ENCODE data around the gene ALKBH7. TPM values are rescaled to one million over a fixed set of nuclear protein-coding genes. Genes with fewer than 3 reads are reported as not detected.

ALKBH7 gene
- total and polyA plus RNA-seq, 9 donors = 0.55 to 118 (median 80.8) TPM

GRCh38 chr19:6413721-6414643 lies 41.4 kb downstream of the ALKBH7 start:
- H3K4me3 ChIP-seq = no peak overlapping the region
- no peaks in the 10 kb centered on the region for H3K9me3 ChIP-seq
- intact Hi-C loops (cut with DNase I) = no loop called here
- no peaks in the 10 kb centered on the region for H3K36me3 ChIP-seq
- WGBS, 3 donors = 55 to 60% (median 59%) methylated on average over 42 of the region's 42 CpGs
- TF ChIP-seq EP300 (IDR thresholded peaks at IDR 0.05) (no peak), POLR2A (IDR thresholded peaks at IDR 0.05) (no peak), CTCF (IDR thresholded peaks at IDR 0.05) (no peak)
- H3K27me3 ChIP-seq = no peaks in the 10 kb centered on the region
- no peak for DNase-seq
- H3K4me1 ChIP-seq (ENCODE audit: insufficient read depth) = peaks cover 3% of the 10 kb centered on the region
- peak overlapping the region in 1 of 2 donors; percentile 53 for H3K27ac ChIP-seq

- H3K4me3 ChIP-seq = no peak overlapping the region
- intact Hi-C loops (cut with DNase I) = no loop called here
- TF ChIP-seq CTCF (IDR thresholded peaks at IDR 0.05) (no peak), POLR2A (IDR thresholded peaks at IDR 0.05) (no peak)
- H3K4me1 ChIP-seq (ENCODE audit: insufficient read depth) = peaks cover 3% of the 10 kb centered on the region
- no peaks in the 10 kb centered on the region for H3K27me3 ChIP-seq
- DNase-seq = no peak
- H3K9me3 ChIP-seq = no peaks in the 10 kb centered on the region
- H3K36me3 ChIP-seq = no peaks in the 10 kb centered on the region
- H3K27ac ChIP-seq = no peak overlapping the region
- 84 to 85% (median 85%) methylated on average over 37 to 47 of the region's 47 CpGs for WGBS, 3 donors
These were observed 42.4 kb downstream of the ALKBH7 start for GRCh38 chr19:6414793-6415590.

GRCh38 chr19:6415591-6416190 lies 43.1 kb downstream of the ALKBH7 start:
- H3K4me1 ChIP-seq (ENCODE audit: insufficient read depth) = peaks cover 3% of the 10 kb centered on the region
- intact Hi-C loops (cut with DNase I) = no loop called here
- no peak overlapping the region for H3K4me3 ChIP-seq
- H3K27me3 ChIP-seq = no peaks in the 10 kb centered on the region
- H3K36me3 ChIP-seq = no peaks in the 10 kb centered on the region
- 87 to 90% (median 89%) methylated on average over 32 of the region's 32 CpGs for WGBS, 3 donors
- no peak for DNase-seq
- no peak for TF ChIP-seq EP300 (IDR thresholded peaks at IDR 0.05)
- no peak for TF ChIP-seq POLR2A (IDR thresholded peaks at IDR 0.05)
- TF ChIP-seq CTCF (IDR thresholded peaks at IDR 0.05) = no peak
- H3K9me3 ChIP-seq = no peaks in the 10 kb centered on the region
- H3K27ac ChIP-seq = no peak overlapping the region

GRCh38 chr19:6416658-6417405 lies 44.2 kb downstream of the ALKBH7 start:
- Histone ChIP-seq H3K4me1 (ENCODE audit: insufficient read depth) (peaks cover 3% of the 10 kb centered on the region), H3K9me3 (no peaks in the 10 kb centered on the region), H3K4me3 (no peak overlapping the region), H3K36me3 (no peaks in the 10 kb centered on the region), H3K27me3 (no peaks in the 10 kb centered on the region), H3K27ac (no peak overlapping the region)
- DNase-seq = no peak
- WGBS, 3 donors = 82 to 88% (median 87%) methylated on average over 24 to 29 of the region's 29 CpGs
- intact Hi-C loops (cut with DNase I) = no loop called here
- TF ChIP-seq CTCF (IDR thresholded peaks at IDR 0.05) = no peak
- TF ChIP-seq EP300 (IDR thresholded peaks at IDR 0.05) = no peak
- no peak for TF ChIP-seq POLR2A (IDR thresholded peaks at IDR 0.05)
